WTC11 (cell line): ENCODE measurements around the gene ARVCF.

Experiments
- KAT7 ChIP-seq: sonication (generic); formaldehyde crosslinking; IDR thresholded peaks from 2 replicates; pipeline ENCODE4 v1.8.1; 2023; ENCODE audit warnings: missing genetic modification reagents, mild to moderate bottlenecking, borderline replicate concordance
- PREB ChIP-seq: sonication (generic); formaldehyde crosslinking; IDR thresholded peaks from 2 replicates; pipeline ENCODE4 v1.8.1; 2022; ENCODE audit warnings: mild to moderate bottlenecking, missing genetic modification reagents, moderate library complexity, borderline replicate concordance

- TF ChIP-seq KAT7 (CRISPR knock-in tag) (no peak), PREB (no peak)
These were observed 13.3 kb downstream of the ARVCF start for GRCh38 chr22:20003304-20003703.
